Mesenchymal stem cell (in vitro differentiated cells and primary cell): Measurements from ENCODE around the gene PPFIBP2.
A peak's percentile ranks its signal among the peaks of the same experiment; 100 is the strongest.

Experiments used
- DNase-seq: peaks from one replicate; pipeline ENCODE4 v3.0.0-alpha.2; 2013
- H2AFZ ChIP-seq: one replicate; pipeline ENCODE4 v1.6.1; 2013; ENCODE audit warnings: low read depth, mild to moderate bottlenecking, control low read depth, inconsistent platforms, low read length, moderate library complexity
- H2AK5ac ChIP-seq: 2 replicates; pipeline ENCODE4 v1.6.1; 2013; ENCODE audit warnings: low read length, moderate library complexity, mild to moderate bottlenecking, inconsistent platforms; ENCODE audit not compliant: severe bottlenecking
- H2BK120ac ChIP-seq: one replicate; pipeline ENCODE4 v1.6.1; 2013; ENCODE audit warnings: low read depth, mild to moderate bottlenecking, inconsistent platforms, low read length, moderate library complexity
- H2BK12ac ChIP-seq, 2 experiments: one replicate each; pipeline ENCODE4 v1.6.1; 2013; ENCODE audit warnings: inconsistent platforms in 2 of 2, low read length in 2 of 2, mild to moderate bottlenecking in 2 of 2, moderate library complexity in 2 of 2, control low read depth in 1 of 2
- H2BK15ac ChIP-seq: one replicate; pipeline ENCODE4 v1.6.1; 2013; ENCODE audit warnings: mild to moderate bottlenecking, low read depth, inconsistent platforms; ENCODE audit not compliant: poor library complexity, severe bottlenecking
- H2BK5ac ChIP-seq: 2 replicates; pipeline ENCODE4 v1.6.1; 2013; ENCODE audit warnings: low read depth, mild to moderate bottlenecking, low read length, control low read depth, inconsistent platforms; ENCODE audit not compliant: poor library complexity, severe bottlenecking
- H3K14ac ChIP-seq, 2 experiments: one replicate each; pipeline ENCODE4 v1.6.1; 2013; ENCODE audit warnings: inconsistent platforms in 2 of 2, low read length in 2 of 2, control low read depth in 1 of 2, mild to moderate bottlenecking in 1 of 2, moderate library complexity in 1 of 2
- H3K18ac ChIP-seq, 2 experiments: one replicate each; pipeline ENCODE4 v1.6.1; 2013; ENCODE audit warnings: inconsistent platforms in 2 of 2, low read length in 2 of 2, control low read depth in 1 of 2, low read depth in 1 of 2, mild to moderate bottlenecking in 1 of 2
- H3K23ac ChIP-seq, 2 experiments: one replicate each; pipeline ENCODE4 v1.6.1; 2013; ENCODE audit warnings: inconsistent platforms in 2 of 2, low read length in 2 of 2, mild to moderate bottlenecking in 2 of 2, moderate library complexity in 2 of 2, control low read depth in 1 of 2
- H3K27ac ChIP-seq: 2 replicates; pipeline ENCODE4 v1.5.1; 2013; ENCODE audit warnings: mild to moderate bottlenecking, moderate library complexity, low read length, control low read depth, inconsistent platforms; ENCODE audit not compliant: poor library complexity, severe bottlenecking
- H3K27me3 ChIP-seq, 2 experiments: 2 replicates each; pipeline versions ENCODE4 v1.6.1 to v1.7.0; 2013; ENCODE audit warnings: low read length in 2 of 2, mild to moderate bottlenecking in 2 of 2, moderate library complexity in 2 of 2, control low read depth in 1 of 2, inconsistent platforms in 1 of 2; ENCODE audit not compliant: control insufficient read depth in 1 of 2, insufficient read depth in 1 of 2
- H3K36me3 ChIP-seq, 2 experiments: 2 replicates each; pipeline versions ENCODE4 v1.6.1 to v1.7.0; 2013; ENCODE audit warnings: low read length in 2 of 2, control low read depth in 1 of 2, inconsistent platforms in 1 of 2, low read depth in 1 of 2, mild to moderate bottlenecking in 1 of 2; ENCODE audit not compliant: insufficient read depth in 2 of 2, control insufficient read depth in 1 of 2
- H3K4ac ChIP-seq, 2 experiments: one replicate each; pipeline ENCODE4 v1.6.1; 2013; ENCODE audit warnings: inconsistent platforms in 2 of 2, low read length in 2 of 2, mild to moderate bottlenecking in 2 of 2, moderate library complexity in 2 of 2, control low read depth in 1 of 2, low read depth in 1 of 2
- H3K4me1 ChIP-seq: 2 replicates; pipeline ENCODE4 v1.6.1; 2013; ENCODE audit warnings: low read depth, low read length, control low read depth; ENCODE audit not compliant: control insufficient read depth, insufficient read depth
- H3K4me2 ChIP-seq: 2 replicates; pipeline ENCODE4 v1.6.1; 2013; ENCODE audit warnings: low read length, mild to moderate bottlenecking, inconsistent platforms; ENCODE audit not compliant: poor library complexity, severe bottlenecking
- H3K4me3 ChIP-seq, 2 experiments: 2 replicates each; pipeline versions ENCODE4 v1.5.1 to v1.7.0; 2013; ENCODE audit warnings: low read length in 2 of 2, mild to moderate bottlenecking in 2 of 2, control low read depth in 1 of 2, low read depth in 1 of 2; ENCODE audit not compliant: insufficient read depth in 1 of 2
- H3K79me1 ChIP-seq: replicated peaks from 2 replicates; pipeline ENCODE4 v1.6.1; 2013; ENCODE audit warnings: mild to moderate bottlenecking, control low read depth, low read length, inconsistent platforms; ENCODE audit not compliant: poor library complexity, severe bottlenecking
- H3K9ac ChIP-seq: 2 replicates; pipeline ENCODE4 v1.7.0; 2013; ENCODE audit warnings: mild to moderate bottlenecking, low read length, moderate library complexity
- H3K9me3 ChIP-seq: 2 replicates; pipeline ENCODE4 v1.7.0; 2013; ENCODE audit warnings: mild to moderate bottlenecking, low read length; ENCODE audit not compliant: control insufficient read depth
- H4K8ac ChIP-seq: one replicate; pipeline ENCODE4 v1.6.1; 2013; ENCODE audit warnings: inconsistent platforms, mild to moderate bottlenecking, low read length, moderate library complexity
- H4K91ac ChIP-seq: one replicate; pipeline ENCODE4 v1.6.1; 2013; ENCODE audit warnings: mild to moderate bottlenecking, low read length, inconsistent platforms
- WGBS: methylation state at CpG from one replicate; pipeline ENCODE4 v1.1.7; 2013; ENCODE audit warnings: mixed read lengths; 5-methylcytosine and 5-hydroxymethylcytosine counted together

The PPFIBP2 gene

DNA sequence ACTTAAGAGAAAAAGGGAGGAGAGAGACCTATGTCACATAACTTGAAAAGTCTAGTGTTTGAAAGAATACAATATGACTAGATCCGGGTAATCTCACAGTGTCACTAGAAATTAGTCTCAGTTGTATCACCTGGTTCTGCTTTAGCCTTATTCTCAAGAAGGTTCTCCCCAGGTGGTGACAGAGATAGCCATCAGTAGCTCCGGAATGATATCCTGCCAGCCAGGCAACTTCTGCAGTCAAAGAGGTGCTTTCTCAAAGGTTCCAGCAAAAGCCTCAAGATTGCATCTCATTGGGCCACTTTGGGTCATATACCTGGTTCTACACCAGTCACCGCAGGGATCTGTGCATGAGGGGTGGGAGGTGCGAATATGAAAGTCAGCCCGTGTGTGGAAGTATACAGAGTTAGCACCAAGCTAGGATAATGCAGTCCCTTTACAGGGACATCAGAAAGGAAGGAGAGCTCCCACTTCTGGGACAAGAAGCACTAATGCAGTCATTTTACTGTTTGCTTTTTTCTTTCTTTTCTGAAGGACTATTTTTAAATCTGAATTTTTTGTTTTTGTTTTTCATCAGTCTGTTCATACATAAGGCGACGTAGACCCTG lies 98.4 kb downstream of the PPFIBP2 start:
- DNase-seq, result no peak
- Histone ChIP-seq H3K79me1 (no peaks in the 10 kb centered on the region), H4K91ac (no peak overlapping the region), H3K4me3 (no peak overlapping the region), H4K8ac (no peak overlapping the region), H3K4me2 (no peak overlapping the region), H3K9ac (no peak overlapping the region), H3K9me3 (no peaks in the 10 kb centered on the region), H2BK15ac (no peak overlapping the region), H3K18ac (peak overlapping the region in 1 of 2 experiments; percentile 89), H3K36me3 (peaks cover 0 to 16% of the 10 kb centered on the region in 2 experiments), H2BK120ac (no peak overlapping the region), H3K4ac (no peak overlapping the region), H3K4me1 (no peaks in the 10 kb centered on the region), H2BK5ac (no peak overlapping the region), H2AFZ (no peak overlapping the region), H2AK5ac (no peak overlapping the region), H3K27ac (no peak overlapping the region), H3K14ac (no peak overlapping the region), H3K27me3 (no peaks in the 10 kb centered on the region), H3K23ac (no peak overlapping the region), H2BK12ac (no peak overlapping the region)
- 87% methylated on average over 5 of the region's 7 CpGs for WGBS

GRCh38 chr11:7612661-7613393 lies 99.0 kb downstream of the PPFIBP2 start:
- H3K18ac ChIP-seq, result peak overlapping the region in 1 of 2 experiments; percentile 55
- H3K36me3 ChIP-seq, result peaks cover 0 to 16% of the 10 kb centered on the region in 2 experiments
- H3K9me3 ChIP-seq, result no peaks in the 10 kb centered on the region
- 50% methylated on average over 4 of the region's 4 CpGs for WGBS
- H3K9ac ChIP-seq, result no peak overlapping the region
- H2BK12ac ChIP-seq, result peak overlapping the region in 1 of 2 experiments; percentile 13
- no peak overlapping the region for H4K91ac ChIP-seq
- H2BK120ac ChIP-seq, result no peak overlapping the region
- H2AK5ac ChIP-seq, result no peak overlapping the region
- no peak overlapping the region for H2BK15ac ChIP-seq
- peak; percentile 66 for DNase-seq
- H2AFZ ChIP-seq, result no peak overlapping the region
- no peak overlapping the region for H3K14ac ChIP-seq
- no peak overlapping the region for H3K23ac ChIP-seq
- H3K4me2 ChIP-seq, result no peak overlapping the region
- no peak overlapping the region for H3K27ac ChIP-seq
- H4K8ac ChIP-seq, result no peak overlapping the region
- H3K79me1 ChIP-seq, result no peaks in the 10 kb centered on the region
- H2BK5ac ChIP-seq, result no peak overlapping the region
- H3K4me3 ChIP-seq, result no peak overlapping the region
- H3K27me3 ChIP-seq, result no peaks in the 10 kb centered on the region
- H3K4ac ChIP-seq, result peak overlapping the region; percentile 40 to 67
- H3K4me1 ChIP-seq, result no peaks in the 10 kb centered on the region

DNA sequence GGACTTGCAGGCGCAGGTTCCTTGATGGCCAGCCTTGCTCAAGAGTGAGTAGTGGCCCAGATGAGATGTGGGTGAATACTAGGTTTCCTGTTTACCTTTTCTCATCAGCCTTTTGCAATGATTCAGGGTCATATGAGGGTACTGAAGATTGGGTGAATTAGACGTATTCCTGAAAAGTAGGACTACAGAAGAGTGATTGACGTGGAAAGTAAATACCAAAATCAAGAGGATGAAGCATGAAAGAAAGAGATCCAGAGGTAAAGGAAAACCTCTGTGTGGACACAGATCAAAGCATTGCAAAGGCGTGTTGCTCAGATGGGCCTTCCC lies 99.6 kb downstream of the PPFIBP2 start:
- no peaks in the 10 kb centered on the region for H3K9me3 ChIP-seq
- H3K14ac ChIP-seq, result no peak overlapping the region
- H3K79me1 ChIP-seq, result no peaks in the 10 kb centered on the region
- peak overlapping the region in 1 of 2 experiments; percentile 13 for H2BK12ac ChIP-seq
- H2BK120ac ChIP-seq, result no peak overlapping the region
- peaks cover 0 to 16% of the 10 kb centered on the region in 2 experiments for H3K36me3 ChIP-seq
- peak overlapping the region; percentile 40 to 67 for H3K4ac ChIP-seq
- no peak overlapping the region for H2AK5ac ChIP-seq
- H2BK15ac ChIP-seq, result no peak overlapping the region
- no peak overlapping the region for H2AFZ ChIP-seq
- H3K27me3 ChIP-seq, result no peaks in the 10 kb centered on the region
- H3K4me2 ChIP-seq, result no peak overlapping the region
- no peak overlapping the region for H4K8ac ChIP-seq
- H4K91ac ChIP-seq, result no peak overlapping the region
- H3K27ac ChIP-seq, result no peak overlapping the region
- H3K9ac ChIP-seq, result no peak overlapping the region
- DNase-seq, result peak; percentile 33
- peak overlapping the region in 1 of 2 experiments; percentile 55 for H3K18ac ChIP-seq
- 93% methylated on average over 4 of the region's 4 CpGs for WGBS
- no peaks in the 10 kb centered on the region for H3K4me1 ChIP-seq
- no peak overlapping the region for H3K4me3 ChIP-seq
- H3K23ac ChIP-seq, result no peak overlapping the region
- no peak overlapping the region for H2BK5ac ChIP-seq

GRCh38 chr11:7614656-7615055 lies 100.9 kb downstream of the PPFIBP2 start:
- H2BK120ac ChIP-seq, result no peak overlapping the region
- no peak overlapping the region for H2BK12ac ChIP-seq
- H3K27me3 ChIP-seq, result no peaks in the 10 kb centered on the region
- H3K9ac ChIP-seq, result no peak overlapping the region
- no peak overlapping the region for H3K4me2 ChIP-seq
- no peak overlapping the region for H2AK5ac ChIP-seq
- no peak overlapping the region for H3K14ac ChIP-seq
- H4K8ac ChIP-seq, result no peak overlapping the region
- H3K4me3 ChIP-seq, result no peak overlapping the region
- H3K18ac ChIP-seq, result no peak overlapping the region
- no peak overlapping the region for H4K91ac ChIP-seq
- H3K23ac ChIP-seq, result no peak overlapping the region
- H3K79me1 ChIP-seq, result no peaks in the 10 kb centered on the region
- H2BK15ac ChIP-seq, result no peak overlapping the region
- no peaks in the 10 kb centered on the region for H3K9me3 ChIP-seq
- no peak overlapping the region for H3K4ac ChIP-seq
- no peak overlapping the region for H3K27ac ChIP-seq
- no peak overlapping the region for H2AFZ ChIP-seq
- H2BK5ac ChIP-seq, result no peak overlapping the region
- H3K36me3 ChIP-seq, result peaks cover 0 to 16% of the 10 kb centered on the region in 2 experiments
- DNase-seq, result no peak
- no peaks in the 10 kb centered on the region for H3K4me1 ChIP-seq
